Psoas muscle (tissue), 8 donors: ENCODE measurements around the gene DMRT3. TPM values are rescaled to one million over a fixed set of nuclear protein-coding genes. Genes with fewer than 3 reads are reported as not detected.

Source experiments
- ATAC-seq, 4 donors: fragments of 200-7000 bp; cut with Tn5 transposase; one replicate each; pipeline ENCODE4 v1.9.1; 2020; ENCODE audit warnings: moderate library complexity in 3 of 4, mild to moderate bottlenecking in 2 of 4
- DNase-seq, 2 donors: peaks; one replicate each; pipeline ENCODE4 v3.0.0-alpha.2; 2020
- H3K27ac ChIP-seq: fragments of 200-600 bp; one replicate; pipeline ENCODE4 v1.8.0; 2022
- H3K27me3 ChIP-seq, 3 donors: fragments of 200-600 bp in 1 of 3; one replicate each; pipeline versions ENCODE4 v1.6.1 to v1.8.0; 2013 to 2022; ENCODE audit warnings: low read length in 2 of 3, mild to moderate bottlenecking in 2 of 3, moderate library complexity in 1 of 3; ENCODE audit not compliant: insufficient read depth in 3 of 3
- H3K36me3 ChIP-seq, 2 donors: fragments of 200-600 bp in 1 of 2; one replicate each; pipeline versions ENCODE4 v1.6.1 to v1.8.0; 2013 to 2022; ENCODE audit warnings: low read depth in 1 of 2, mild to moderate bottlenecking in 1 of 2, moderate library complexity in 1 of 2; ENCODE audit not compliant: insufficient read depth in 1 of 2
- H3K4me1 ChIP-seq: fragments of 200-600 bp; one replicate; pipeline ENCODE4 v1.8.0; 2022
- H3K4me3 ChIP-seq: fragments of 200-600 bp; one replicate; pipeline ENCODE4 v1.8.0; 2022; ENCODE audit warnings: mild to moderate bottlenecking
- H3K9me3 ChIP-seq: fragments of 200-600 bp; one replicate; pipeline ENCODE4 v1.8.0; 2022
- CTCF ChIP-seq: fragments of 200-600 bp; IDR thresholded peaks from one replicate; pipeline ENCODE4 v1.8.0; 2022; ENCODE audit warnings: antibody characterized with exemption
- WGBS, 3 donors: extraction: QIAGEN DNeasy Blood & Tissue Kit; methylation state at CpG; one replicate each; pipeline versions ENCODE4 v1.1.6 to v1.1.7; 2013; 5-methylcytosine and 5-hydroxymethylcytosine counted together
- intact Hi-C, 2 donors: fragments of 100-400 bp; cut with DNase I; formaldehyde crosslinking; loops; one replicate each; pipeline versions ENCODE4 v1.11.0 to v1.14.2; 2022
- long read RNA-seq, 2 donors: library from polyadenylated mRNA; unstranded; transcript quantifications; one replicate each; pipeline ENCODE4 v2.0.0, GENCODE V29; 2021
- polyA plus RNA-seq, 3 donors: library from polyadenylated mRNA; stranded (reverse); fragments of 200-250 nt; gene quantifications; one replicate each; pipeline ENCODE4 v1.2.3, GENCODE V29; 2013
- total RNA-seq, 4 donors: library from RNA; stranded (reverse); fragmentation: NEBNext Ultra II Directional in 2 of 4; extraction: Animal tissue kit (Norgen Biotek cat#: 25700) in 2 of 4; gene quantifications; one replicate each; pipeline versions ENCODE4 v1.2.1 to v1.2.4, GENCODE V29; 2021 to 2023
- donor health status: healthy with polysubstance abuse.
- donor health status: DM: no; HTN: no; CAD: no; lungs with moderate emphysema.
- donor health status: Bipolar disorder and iron deficiency.
- donor health status: healthy.
- donor health status: DM: yes; HTN: yes; CAD: no.
- donor health status: DM: no; HTN: no; CAD: no.
- donor health status: DM: no; HTN: no; CAD: no.
- donor health status: DM: yes; HTN: yes; CAD: no.

The DMRT3 gene
- total RNA-seq: under 1 TPM in 3 of 4 donors, not detected in 1; 0.17 to 0.44 (median 0.27) TPM
- polyA plus RNA-seq: under 1 TPM; 0.03 to 0.07 (median 0.07) TPM
- long read RNA-seq, donor 1: 0 reads
- long read RNA-seq, donor 2: 0 reads

- no peak for TF ChIP-seq CTCF
- Histone ChIP-seq H3K4me1 (peaks cover 11% of the 10 kb centered on the region), H3K4me3 (peak within 1 kb of the TSS; percentile 53), H3K27ac (no peak within 1 kb of the TSS), H3K9me3 (no peaks in the 10 kb centered on the region), H3K27me3 (peaks cover 0 to 96% (median 49%) of the 10 kb centered on the region in 3 donors), H3K36me3 (no peaks in the 10 kb centered on the region)
- ATAC-seq (peak in 1 of 4 donors; percentile 42), DNase-seq (no peak)
- 1 to 2% (median 1%) methylated on average over 28 to 70 of the region's 70 CpGs for WGBS, 3 donors
- intact Hi-C loops: no loop called here
Observed at GRCh38 chr9:976258-976942, at the start of gene DMRT3. Gene DMRT3, plus strand, starts transcription at chr9:976655. Its CDS starts 347 bp downstream, at chr9:977002.

GRCh38 chr9:926976-927375, 49.5 kb upstream of the DMRT3 start:
- TF ChIP-seq CTCF: no peak
- DNase-seq (no peak), ATAC-seq (no peak)
- 84 to 95% (median 84%) methylated on average over 8 of the region's 8 CpGs for WGBS, 3 donors
- no peaks in the 10 kb centered on the region for H3K36me3 ChIP-seq
- no peaks in the 10 kb centered on the region for H3K4me1 ChIP-seq
- no peaks in the 10 kb centered on the region for H3K9me3 ChIP-seq
- H3K27me3 ChIP-seq: no peaks in the 10 kb centered on the region
- intact Hi-C loops: loop anchor here in 1 of 2 donors (5.0 kb wide), 1 partner anchor 1285 kb away; no protein-coding TSS in a partner anchor
- no peak overlapping the region for H3K27ac ChIP-seq
- no peak overlapping the region for H3K4me3 ChIP-seq

- intact Hi-C loops: loop anchor here in 1 of 2 donors (5.0 kb wide), 1 partner anchor 1284 kb away; no protein-coding TSS in a partner anchor
- ATAC-seq (no peak), DNase-seq (no peak)
- Histone ChIP-seq H3K4me1 (no peaks in the 10 kb centered on the region), H3K27ac (no peak overlapping the region), H3K27me3 (no peaks in the 10 kb centered on the region), H3K4me3 (no peak overlapping the region), H3K36me3 (no peaks in the 10 kb centered on the region), H3K9me3 (no peaks in the 10 kb centered on the region)
- no peak for TF ChIP-seq CTCF
- WGBS, 3 donors: 76 to 87% (median 78%) methylated on average over 6 of the region's 6 CpGs
Observed at GRCh38 chr9:928363-929042, 48.0 kb upstream of the DMRT3 start.

- Histone ChIP-seq H3K4me1 (no peaks in the 10 kb centered on the region), H3K27ac (no peak overlapping the region), H3K27me3 (no peaks in the 10 kb centered on the region), H3K9me3 (no peaks in the 10 kb centered on the region), H3K36me3 (no peaks in the 10 kb centered on the region), H3K4me3 (no peak overlapping the region)
- ATAC-seq (no peak), DNase-seq (no peak)
- intact Hi-C loops: loop anchor here in 1 of 2 donors (5.0 kb wide), 1 partner anchor 1283 kb away; no protein-coding TSS in a partner anchor
- TF ChIP-seq CTCF: no peak
- WGBS, 3 donors: 87 to 89% (median 88%) methylated on average over 4 of the region's 4 CpGs
Observed at GRCh38 chr9:929719-930118, 46.7 kb upstream of the DMRT3 start.
